T-helper 1 cell (primary cell): ENCODE results near the gene TMEM150A.
"Not testable (repeated sequence)": the region's sequence is repeated elsewhere in the genome, so short reads cannot be mapped to it uniquely, and the experiment has no call there.

Source experiments
- DNase-seq, 5 donors: peaks; one replicate each; pipeline ENCODE4 v3.0.0-alpha.2; 2012 to 2020

The TMEM150A gene

GRCh38 chr2:85593023-85593422 is 9.5 kb downstream of the TMEM150A start:
- no peak for DNase-seq

- not testable (repeated sequence) for DNase-seq
Measured at GRCh38 chr2:85592299-85592698, 10.2 kb downstream of the TMEM150A start.

GRCh38 chr2:85591563-85591962 is 10.9 kb downstream of the TMEM150A start:
- DNase-seq = no peak

GRCh38 chr2:85590950-85591349 is 11.5 kb downstream of the TMEM150A start:
- no peak for DNase-seq

GRCh38 chr2:85589982-85590791 is 12.3 kb downstream of the TMEM150A start:
- no peak for DNase-seq

- DNase-seq = no peak
Measured at GRCh38 chr2:85589181-85589580, 13.3 kb downstream of the TMEM150A start.

- DNase-seq = no peak
Measured at GRCh38 chr2:85588645-85589044, 13.9 kb downstream of the TMEM150A start.

GRCh38 chr2:85588236-85588635 is 14.3 kb downstream of the TMEM150A start:
- no peak for DNase-seq

- no peak for DNase-seq
Measured at GRCh38 chr2:85585781-85586105, 16.8 kb downstream of the TMEM150A start.

- DNase-seq = peak in 1 of 5 donors; percentile 29
Measured at GRCh38 chr2:85584857-85585780, 17.4 kb downstream of the TMEM150A start.

- DNase-seq = peak in 3 of 5 donors; percentile 26 to 42 (median 31)
Measured at GRCh38 chr2:85584354-85584856, 18.1 kb downstream of the TMEM150A start, which contains the start of gene VAMP5. VAMP5 (plus strand) TSS chr2:85584431; CDS start chr2:85584491, 60 bp downstream.

- peak in 1 of 5 donors; percentile 43 for DNase-seq
Measured at GRCh38 chr2:85583667-85584353, 18.7 kb downstream of the TMEM150A start.

GRCh38 chr2:85582492-85582891 is 20.0 kb downstream of the TMEM150A start:
- DNase-seq = no peak

- DNase-seq = no peak
Measured at GRCh38 chr2:85580206-85580605, 22.3 kb downstream of the TMEM150A start.

- no peak for DNase-seq
Measured at GRCh38 chr2:85579266-85579935, 23.1 kb downstream of the TMEM150A start.

GRCh38 chr2:85578243-85579180 is 24.0 kb downstream of the TMEM150A start:
- peak in 1 of 5 donors; percentile 14 for DNase-seq

GRCh38 chr2:85577386-85578242 is 24.9 kb downstream of the TMEM150A start, which contains the start of gene VAMP8:
VAMP8 (plus strand) TSS chr2:85577586; CDS start chr2:85577647, 61 bp downstream.
- peak; percentile 45 to 60 (median 50) for DNase-seq

GRCh38 chr2:85577063-85577385 is 25.5 kb downstream of the TMEM150A start:
- no peak for DNase-seq

GRCh38 chr2:85575739-85576138 is 26.8 kb downstream of the TMEM150A start:
- no peak for DNase-seq

- DNase-seq = no peak
Measured at GRCh38 chr2:85566265-85566664, 36.2 kb downstream of the TMEM150A start.
